Stimulated activated CD8-positive, alpha-beta memory T cell treated with anti-CD3 and anti-CD28 coated beads, Interleukin-4, amount 100 ng/mL, for 4 hours (primary cell): ENCODE results near the gene FGD4.
"Not testable (repeated sequence)": the region's sequence is repeated elsewhere in the genome, so short reads cannot be mapped to it uniquely, and the experiment has no call there.

Experiments used
- DNase-seq, 2 donors: peaks; one replicate each; pipeline ENCODE4 v3.0.0-alpha.2; 2020; ENCODE audit warnings: low read depth in 2 of 2, low spot score in 1 of 2

FGD4 gene

GRCh38 chr12:32551058-32551457 is 151.7 kb downstream of the FGD4 start:
- no peak for DNase-seq

DNA sequence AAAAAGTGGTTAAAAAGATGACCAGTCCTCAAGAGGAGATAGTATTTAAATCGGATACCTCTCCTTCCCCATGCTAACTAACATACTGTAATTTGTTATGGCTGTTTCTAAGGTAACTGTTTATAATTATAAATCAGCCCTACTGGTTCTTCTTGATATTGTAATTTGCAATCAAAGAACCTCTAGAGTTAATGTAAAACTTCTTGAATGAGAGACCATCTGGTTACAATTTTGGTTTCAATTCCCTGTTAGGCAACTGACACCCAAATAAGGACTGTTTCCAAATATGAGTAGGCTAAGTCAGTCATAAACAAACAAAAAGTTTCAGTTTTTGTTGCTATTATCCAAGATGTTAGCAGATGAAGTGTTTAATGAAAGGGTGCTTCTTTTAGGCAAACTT is 159.5 kb downstream of the FGD4 start:
- no peak for DNase-seq

GRCh38 chr12:32559434-32559833 is 160.1 kb downstream of the FGD4 start:
- DNase-seq = no peak

DNA sequence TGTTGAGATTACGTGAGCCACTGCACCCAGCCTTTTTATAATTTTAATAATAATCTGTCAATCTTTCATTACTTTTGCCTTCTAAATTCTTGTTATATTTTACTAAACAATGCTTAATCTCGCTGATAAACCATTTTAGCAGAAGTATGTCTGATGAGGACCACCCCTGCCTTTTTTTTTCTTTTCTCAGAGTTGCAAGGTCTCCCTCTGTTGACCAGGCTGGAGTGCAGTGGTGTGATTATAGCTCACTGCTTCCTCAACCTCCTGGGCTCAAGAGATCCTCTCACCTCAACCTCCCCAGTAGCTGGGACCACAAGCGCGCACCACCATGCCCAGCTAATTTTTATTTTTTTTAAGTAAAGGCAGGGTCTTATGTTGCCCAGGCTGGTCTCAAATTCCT is 161.2 kb downstream of the FGD4 start:
- DNase-seq = no peak

DNA sequence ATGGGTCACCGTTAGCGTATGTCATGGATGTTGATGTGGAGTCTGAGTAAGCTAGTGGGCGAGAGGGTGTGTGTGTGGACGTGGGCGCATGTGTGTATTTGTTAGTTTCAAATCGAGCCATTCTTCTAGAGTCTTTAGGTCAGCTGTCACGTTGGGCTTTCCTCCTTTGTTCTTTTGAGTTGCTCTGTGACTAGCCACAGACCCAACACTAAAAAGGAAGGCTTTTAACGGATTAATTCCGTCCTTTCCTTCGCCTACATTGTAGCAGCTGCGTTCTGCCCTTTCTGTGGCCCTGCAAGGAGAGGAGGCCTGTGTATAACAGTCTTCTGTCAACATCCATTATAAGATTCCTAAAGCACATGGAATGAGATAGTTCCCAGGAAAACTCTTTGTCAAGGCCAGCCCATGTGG is 162.6 kb downstream of the FGD4 start:
- DNase-seq = no peak

DNA sequence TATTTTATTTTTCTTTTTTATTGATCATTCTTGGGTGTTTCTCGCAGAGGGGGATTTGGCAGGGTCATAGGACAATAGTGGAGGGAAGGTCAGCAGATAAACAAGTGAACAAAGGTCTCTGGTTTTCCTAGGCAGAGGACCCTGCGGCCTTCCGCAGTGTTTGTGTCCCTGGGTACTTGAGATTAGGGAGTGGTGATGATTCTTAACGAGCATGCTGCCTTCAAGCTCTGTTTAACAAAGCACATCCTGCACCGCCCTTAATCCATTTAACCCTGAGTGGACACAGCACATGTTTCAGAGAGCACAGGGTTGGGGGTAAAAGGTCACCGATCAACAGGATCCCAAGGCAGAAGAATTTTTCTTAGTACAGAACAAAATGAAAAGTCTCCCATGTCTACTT is 163.1 kb downstream of the FGD4 start:
- DNase-seq = not testable (repeated sequence)

GRCh38 chr12:32566663-32567295 is 167.4 kb downstream of the FGD4 start:
- no peak for DNase-seq

DNA sequence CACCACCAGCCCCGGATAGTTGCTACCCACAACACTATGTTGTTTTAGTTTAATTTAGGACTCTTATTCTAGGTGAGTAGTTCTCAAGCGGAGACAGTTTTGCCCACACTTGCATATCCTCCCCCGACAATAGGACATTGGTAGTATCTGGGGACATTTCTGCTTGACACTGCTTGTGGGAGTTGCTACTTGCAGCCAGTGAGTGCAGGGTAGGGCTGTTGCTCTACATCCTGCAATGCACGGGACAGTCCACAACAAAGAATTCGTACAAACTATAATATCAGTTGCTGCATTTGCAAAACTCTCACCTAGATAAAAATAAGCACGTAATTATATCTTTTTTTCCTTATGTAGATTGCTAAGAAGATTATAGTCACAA is 167.9 kb downstream of the FGD4 start:
- DNase-seq = no peak

DNA sequence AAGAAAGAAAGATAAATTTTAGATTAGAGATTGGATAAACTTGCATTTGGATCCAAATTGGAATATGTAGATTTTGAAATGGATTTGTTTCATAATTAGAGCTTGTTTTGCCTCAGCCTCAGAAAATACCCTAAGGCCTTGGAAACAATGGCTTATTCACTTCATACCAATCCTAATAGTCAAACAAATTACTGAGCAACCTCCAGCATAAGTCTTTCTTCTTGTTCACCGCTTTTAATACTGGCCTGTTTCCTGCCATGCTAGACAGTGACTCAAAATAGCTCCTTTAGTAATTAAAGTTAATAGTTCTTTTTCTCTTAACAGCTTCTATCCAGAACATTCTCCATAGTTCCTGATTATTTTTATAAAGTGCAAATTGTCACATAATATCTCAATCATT is 168.9 kb downstream of the FGD4 start:
- DNase-seq = no peak

- DNase-seq = no peak
Observed at GRCh38 chr12:32569259-32569658, 169.9 kb downstream of the FGD4 start.

DNA sequence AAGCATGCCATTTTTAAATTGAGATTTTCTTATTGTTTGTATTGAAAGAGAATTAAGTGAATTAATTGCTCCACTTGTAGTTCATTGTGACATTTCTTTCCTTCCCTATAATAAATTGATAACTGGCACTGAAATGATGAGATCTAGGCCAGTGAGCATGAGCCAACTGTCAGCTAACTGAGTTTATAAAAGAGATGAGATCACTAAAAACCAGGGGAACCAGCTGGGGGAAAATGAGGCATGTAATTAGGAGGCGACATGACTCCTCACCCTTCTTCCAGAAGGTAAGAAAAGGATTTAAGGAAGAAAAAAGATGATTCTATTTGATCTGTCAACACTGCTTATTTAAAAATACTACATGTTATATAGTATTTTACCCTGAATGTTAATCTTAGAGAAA is 175.2 kb downstream of the FGD4 start:
- DNase-seq = no peak

GRCh38 chr12:32577328-32577727 is 178.0 kb downstream of the FGD4 start:
- DNase-seq = no peak

DNA sequence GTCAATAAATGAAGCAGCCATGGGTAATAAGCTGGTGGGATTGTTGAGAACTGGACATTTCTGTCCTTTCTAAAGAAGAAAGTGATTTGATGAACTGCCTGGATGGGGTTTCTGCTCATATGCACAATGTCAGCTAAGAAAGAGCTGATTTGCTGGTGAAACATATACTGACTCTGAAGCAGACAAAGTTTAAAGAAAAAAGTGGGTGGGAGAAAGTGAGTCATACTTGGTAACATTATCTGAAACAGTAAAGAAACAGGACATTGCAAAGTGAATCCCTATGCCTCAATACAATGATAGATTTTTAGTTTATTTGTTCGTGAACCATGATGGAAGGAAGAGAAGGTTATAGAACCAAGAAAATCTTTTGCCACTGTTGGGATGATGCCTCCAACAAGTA is 184.2 kb downstream of the FGD4 start:
- no peak for DNase-seq

- no peak for DNase-seq
Observed at GRCh38 chr12:32585680-32586079, 186.3 kb downstream of the FGD4 start.

- no peak for DNase-seq
Observed at GRCh38 chr12:32586390-32586789, 187.0 kb downstream of the FGD4 start.

DNA sequence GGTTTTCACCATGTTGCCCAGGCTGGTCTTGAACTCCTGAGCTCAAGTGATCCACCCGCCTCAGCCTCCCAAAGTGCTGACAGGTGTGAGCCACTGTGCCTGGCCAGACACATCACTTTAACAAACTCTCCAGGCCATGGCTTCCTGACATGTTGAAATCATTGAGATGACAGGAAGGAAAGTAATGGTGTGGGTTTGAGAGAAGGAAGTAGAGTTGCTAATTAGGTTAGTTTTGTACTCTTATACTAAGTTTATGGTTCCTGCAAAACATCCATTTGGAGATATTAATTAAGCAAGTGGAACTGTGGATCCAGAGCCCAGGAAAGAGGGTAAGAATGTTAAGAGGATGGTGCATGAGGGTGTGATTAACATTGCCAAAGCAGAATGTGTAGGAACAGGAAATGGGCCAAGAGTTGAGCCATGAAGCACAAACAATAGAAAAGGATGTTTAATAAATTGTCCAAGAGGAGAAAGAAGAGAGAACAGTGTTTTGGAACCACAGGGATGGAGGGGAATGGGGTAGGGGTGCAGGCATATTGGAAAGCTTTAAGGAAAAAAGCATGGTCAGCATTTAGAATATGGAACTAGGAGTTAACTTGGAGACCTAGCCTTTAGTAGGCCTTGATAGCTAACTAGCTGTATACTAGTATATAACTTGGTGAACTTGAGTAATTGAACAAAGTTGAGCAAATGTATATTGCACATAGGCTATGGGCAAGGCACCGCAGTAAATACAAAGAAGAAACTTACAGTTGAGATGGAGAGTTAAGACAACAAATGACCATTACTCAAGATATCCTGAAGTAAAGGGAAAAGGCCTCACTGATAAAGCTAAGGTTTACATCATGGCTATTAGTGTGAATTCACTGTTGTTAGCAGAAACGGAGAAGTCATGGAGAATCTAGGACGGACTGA is 188.5 kb downstream of the FGD4 start:
- DNase-seq = no peak

- DNase-seq = no peak
Observed at GRCh38 chr12:32588604-32589003, 189.2 kb downstream of the FGD4 start.

GRCh38 chr12:32589165-32589865 is 190.0 kb downstream of the FGD4 start:
- DNase-seq = no peak

- DNase-seq = no peak
Observed at GRCh38 chr12:32595251-32595650, 195.9 kb downstream of the FGD4 start.

DNA sequence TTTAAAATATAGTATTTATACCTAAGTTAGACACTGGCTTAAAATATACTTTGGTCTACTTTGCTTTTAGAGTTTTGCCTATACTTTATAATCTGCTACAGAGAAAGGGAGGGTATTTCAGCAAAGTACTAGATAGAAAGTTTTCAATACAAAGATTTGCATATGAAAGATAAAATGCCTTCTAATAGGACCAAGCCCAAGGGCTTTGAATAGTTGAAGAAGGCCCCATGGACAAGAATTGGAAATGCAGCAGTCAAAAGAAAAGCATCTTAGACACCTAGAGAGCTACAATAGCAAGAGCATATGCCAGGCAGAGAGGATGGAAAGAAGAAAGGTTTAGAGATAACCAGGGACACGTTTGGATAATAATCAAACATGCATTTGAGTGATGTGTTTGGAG is 196.7 kb downstream of the FGD4 start:
- no peak for DNase-seq

GRCh38 chr12:32598688-32599087 is 199.3 kb downstream of the FGD4 start:
- DNase-seq = no peak

- DNase-seq = no peak
Observed at GRCh38 chr12:32600681-32601080, 201.3 kb downstream of the FGD4 start.
